HUES48 (cell line): Measurements from ENCODE around the gene LRBA.
"Not testable (repeated sequence)": the region's sequence is repeated elsewhere in the genome, so short reads cannot be mapped to it uniquely, and the experiment has no call there.

Experiments used
- H3K27ac ChIP-seq: one replicate; pipeline ENCODE4 v1.7.0; 2013; ENCODE audit warnings: low read depth, low read length, inconsistent platforms
- H3K27me3 ChIP-seq: 2 replicates; pipeline ENCODE4 v1.6.1; 2013; ENCODE audit warnings: mild to moderate bottlenecking, low read length; ENCODE audit not compliant: control insufficient read depth, insufficient read depth
- H3K36me3 ChIP-seq: 2 replicates; pipeline ENCODE4 v1.6.1; 2013; ENCODE audit warnings: low read length; ENCODE audit not compliant: control insufficient read depth, insufficient read depth
- H3K4me1 ChIP-seq: 2 replicates; pipeline ENCODE4 v1.6.1; 2013; ENCODE audit warnings: mild to moderate bottlenecking, low read length; ENCODE audit not compliant: control insufficient read depth, insufficient read depth
- H3K4me3 ChIP-seq: 2 replicates; pipeline ENCODE4 v1.5.1; 2013; ENCODE audit warnings: mild to moderate bottlenecking, low read depth, low read length
- H3K9ac ChIP-seq: 2 replicates; pipeline ENCODE4 v1.6.1; 2013; ENCODE audit warnings: mild to moderate bottlenecking, low read depth, low read length, moderate library complexity
- H3K9me3 ChIP-seq: 2 replicates; pipeline ENCODE4 v1.6.1; 2013; ENCODE audit warnings: low read length; ENCODE audit not compliant: control insufficient read depth, insufficient read depth

LRBA gene

DNA sequence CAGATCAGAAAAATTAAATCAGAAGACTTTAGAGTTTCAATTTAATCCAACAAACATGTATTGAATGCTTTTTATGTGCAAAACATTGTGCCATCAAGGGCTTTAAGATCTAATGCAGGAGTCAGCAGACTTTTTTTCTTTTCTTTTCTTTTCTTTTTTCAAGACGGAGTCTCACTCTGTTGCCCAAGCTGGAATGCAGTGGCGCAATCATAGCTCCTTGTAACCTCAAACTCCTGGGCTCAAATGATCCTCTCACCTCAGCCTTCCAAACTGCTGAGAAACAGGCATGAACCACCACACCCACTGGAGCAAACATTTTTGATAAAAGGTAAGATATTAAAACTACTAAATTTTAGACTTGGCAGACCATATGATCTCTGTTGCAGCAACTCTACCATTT is 24.6 kb upstream of the LRBA start:
- Histone ChIP-seq H3K4me1 (peaks cover 4% of the 10 kb centered on the region; the same call in 1 of the 2 replicates), H3K36me3 (no peaks in the 10 kb centered on the region), H3K4me3 (no peak overlapping the region), H3K27me3 (no peaks in the 10 kb centered on the region), H3K27ac (no peak overlapping the region), H3K9me3 (no peaks in the 10 kb centered on the region), H3K9ac (no peak overlapping the region)

DNA sequence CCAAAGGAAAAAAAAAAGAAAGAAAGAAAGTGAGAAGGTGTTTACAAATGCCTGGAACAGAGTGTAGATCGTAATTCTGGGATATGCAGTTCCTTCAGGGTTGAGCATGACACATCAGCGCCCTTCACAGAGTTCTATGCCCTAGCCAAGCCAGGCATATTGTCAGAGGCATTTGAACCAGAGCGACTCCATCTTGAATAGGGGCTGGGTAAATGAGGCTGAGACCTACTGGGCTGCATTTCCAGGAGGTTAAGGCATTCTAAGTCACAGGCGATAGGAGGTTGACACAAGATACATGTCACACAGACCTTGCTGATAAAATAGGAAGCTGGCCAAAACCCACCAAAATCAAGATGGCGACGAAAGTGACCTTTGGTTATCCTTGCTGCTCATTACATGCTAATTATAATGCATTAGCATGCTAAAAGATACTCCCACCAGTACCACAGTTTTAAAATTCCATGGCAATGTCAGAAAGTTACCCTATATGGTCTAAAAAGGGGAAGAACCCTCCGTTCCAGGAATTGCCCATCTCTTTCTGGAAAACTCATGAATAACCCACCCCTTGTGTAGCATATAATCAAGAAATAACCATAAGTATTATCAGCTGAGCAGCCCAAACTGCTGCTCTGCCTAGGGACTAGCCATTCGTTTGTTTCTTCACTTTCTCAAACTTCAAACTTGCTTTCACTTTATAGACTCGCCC is 23.5 kb upstream of the LRBA start:
- Histone ChIP-seq H3K36me3 (no peaks in the 10 kb centered on the region), H3K4me1 (peaks cover 4% of the 10 kb centered on the region; the same call in 1 of the 2 replicates), H3K27ac (no peak overlapping the region), H3K9me3 (no peaks in the 10 kb centered on the region), H3K4me3 (no peak overlapping the region), H3K27me3 (no peaks in the 10 kb centered on the region), H3K9ac (no peak overlapping the region)

DNA sequence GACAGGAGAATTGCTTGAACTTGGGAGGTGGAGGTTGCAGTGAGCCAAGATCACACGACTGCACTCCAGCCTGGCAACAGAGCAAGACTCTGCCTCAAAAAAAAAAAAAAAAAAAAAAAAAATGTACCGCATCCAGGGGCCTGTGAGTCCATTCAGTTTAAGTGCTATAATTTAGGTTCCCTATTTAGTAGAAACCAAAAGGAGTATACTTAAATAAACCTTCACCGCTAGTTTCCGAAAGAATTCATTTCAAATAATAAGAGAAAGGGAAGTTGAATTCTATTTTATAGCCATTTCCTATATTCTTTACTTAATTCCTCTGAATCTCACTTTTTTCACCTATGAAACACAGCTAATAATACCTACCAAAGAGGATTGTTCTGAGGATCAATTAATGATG is 20.8 kb upstream of the LRBA start:
- Histone ChIP-seq H3K36me3 (no peaks in the 10 kb centered on the region), H3K4me3 (no peak overlapping the region), H3K27ac (no peak overlapping the region), H3K9me3 (no peaks in the 10 kb centered on the region), H3K27me3 (no peaks in the 10 kb centered on the region), H3K9ac (no peak overlapping the region), H3K4me1 (peaks cover 7% of the 10 kb centered on the region; the same call in 1 of the 2 replicates)

DNA sequence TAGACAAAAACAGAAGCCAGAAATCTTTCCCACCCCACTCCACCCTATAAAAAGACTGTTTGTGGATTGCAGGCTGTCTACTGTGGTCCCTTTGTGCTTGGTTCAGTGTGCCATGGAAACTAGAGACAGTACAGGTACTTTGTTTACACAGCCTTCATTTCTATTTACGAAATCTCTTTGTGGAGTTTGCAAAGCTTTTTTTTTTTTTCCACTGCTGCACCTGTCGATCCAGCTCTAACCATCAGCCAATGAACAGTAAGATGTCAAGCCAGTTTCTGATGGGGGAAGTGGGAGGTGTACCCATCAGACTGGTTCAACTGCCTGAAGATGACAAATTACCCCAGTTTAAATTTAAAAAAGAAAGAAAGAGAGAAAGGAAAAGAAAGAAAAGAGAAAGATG is 20.2 kb upstream of the LRBA start:
- Histone ChIP-seq H3K36me3 (no peaks in the 10 kb centered on the region), H3K27ac (no peak overlapping the region), H3K4me1 (peaks cover 7% of the 10 kb centered on the region; the same call in 1 of the 2 replicates), H3K4me3 (no peak overlapping the region), H3K9ac (no peak overlapping the region), H3K27me3 (no peaks in the 10 kb centered on the region), H3K9me3 (no peaks in the 10 kb centered on the region)

DNA sequence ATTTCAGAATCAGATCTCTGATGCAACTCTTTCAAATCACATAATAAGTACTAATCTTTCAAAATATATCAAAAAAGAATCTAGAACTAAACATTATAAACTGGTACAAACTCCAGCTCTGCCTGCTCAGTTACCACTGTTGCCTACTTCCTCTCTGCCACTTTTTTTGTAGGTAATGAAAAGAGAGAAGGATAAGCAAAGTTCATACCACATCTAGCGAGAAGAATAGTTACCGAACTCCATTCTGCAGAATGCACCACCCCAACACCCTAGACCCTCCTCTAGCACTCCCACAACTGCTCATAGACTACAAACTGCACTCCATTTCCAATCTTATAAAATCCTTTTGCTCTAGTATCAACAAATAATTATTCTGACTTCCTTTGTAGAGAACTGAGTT is 19.7 kb upstream of the LRBA start:
- Histone ChIP-seq H3K27me3 (no peaks in the 10 kb centered on the region), H3K27ac (no peak overlapping the region), H3K4me1 (peaks cover 7% of the 10 kb centered on the region; the same call in 1 of the 2 replicates)

DNA sequence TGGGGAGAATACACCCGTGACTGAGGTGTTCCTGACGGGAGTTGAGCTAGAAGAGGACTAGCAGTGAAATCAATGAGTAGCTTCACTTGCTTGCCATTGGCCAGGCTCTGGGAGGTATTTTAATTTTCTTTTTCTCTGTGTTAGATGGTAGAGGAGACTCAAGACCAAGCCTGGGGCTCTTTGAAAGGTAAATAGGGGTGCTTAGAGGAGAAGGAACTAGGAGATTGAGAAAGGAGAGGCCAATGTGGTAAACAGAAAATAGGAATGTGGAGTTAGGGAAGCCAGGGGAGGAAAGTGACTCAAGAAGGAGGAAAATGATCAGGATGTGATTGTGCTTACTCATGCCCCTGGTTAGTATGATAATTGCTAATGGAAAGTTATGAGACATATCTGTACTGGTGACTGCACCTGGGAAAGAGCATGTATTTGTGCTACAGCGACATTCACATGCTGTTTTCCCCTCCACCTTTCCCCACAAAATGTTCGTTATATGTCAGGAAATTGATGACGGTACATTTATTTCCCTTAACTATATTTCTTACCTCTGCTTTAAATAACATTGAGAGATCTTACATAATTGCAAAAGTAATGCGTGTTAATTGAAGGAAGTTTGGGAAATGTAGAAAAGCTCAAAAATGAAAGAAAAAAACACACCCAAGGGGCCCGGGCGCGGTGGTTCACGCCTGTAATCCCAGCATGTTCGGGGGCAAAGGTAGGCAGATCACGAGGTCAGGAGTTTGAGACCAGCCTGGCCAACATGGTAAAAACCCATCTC is 16.9 kb upstream of the LRBA start:
- Histone ChIP-seq H3K4me3 (no peak overlapping the region), H3K9ac (no peak overlapping the region), H3K9me3 (no peaks in the 10 kb centered on the region), H3K36me3 (no peaks in the 10 kb centered on the region), H3K27ac (no peak overlapping the region), H3K27me3 (no peaks in the 10 kb centered on the region), H3K4me1 (peaks cover 7% of the 10 kb centered on the region; the same call in 1 of the 2 replicates)

More for the DNA sequence above, 19.7 kb upstream of the LRBA start:
- H3K9ac ChIP-seq = no peak overlapping the region
- H3K9me3 ChIP-seq = no peaks in the 10 kb centered on the region
- no peak overlapping the region for H3K4me3 ChIP-seq
- H3K36me3 ChIP-seq = no peaks in the 10 kb centered on the region

DNA sequence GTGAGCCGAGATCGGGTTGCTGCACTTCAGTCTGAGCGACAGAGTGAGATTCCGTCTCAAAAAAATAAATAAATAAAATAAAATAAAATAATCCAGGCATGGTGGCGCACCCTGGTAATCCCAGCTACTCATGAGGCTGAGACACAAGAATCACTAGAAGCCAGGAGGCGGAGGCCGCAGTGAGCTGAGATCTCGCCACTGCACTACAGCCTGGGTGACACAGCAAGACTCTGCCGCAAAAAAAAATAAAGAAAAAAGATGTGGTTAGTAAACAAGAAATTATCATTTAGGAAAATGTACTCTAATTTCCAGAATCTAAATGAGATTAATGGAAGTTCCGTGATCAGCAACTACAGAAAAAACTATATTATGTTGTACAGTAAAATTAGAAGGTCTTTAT is 14.5 kb upstream of the LRBA start:
- no peak overlapping the region for H3K4me3 ChIP-seq
- H3K27me3 ChIP-seq = no peaks in the 10 kb centered on the region
- H3K9me3 ChIP-seq = no peaks in the 10 kb centered on the region

DNA sequence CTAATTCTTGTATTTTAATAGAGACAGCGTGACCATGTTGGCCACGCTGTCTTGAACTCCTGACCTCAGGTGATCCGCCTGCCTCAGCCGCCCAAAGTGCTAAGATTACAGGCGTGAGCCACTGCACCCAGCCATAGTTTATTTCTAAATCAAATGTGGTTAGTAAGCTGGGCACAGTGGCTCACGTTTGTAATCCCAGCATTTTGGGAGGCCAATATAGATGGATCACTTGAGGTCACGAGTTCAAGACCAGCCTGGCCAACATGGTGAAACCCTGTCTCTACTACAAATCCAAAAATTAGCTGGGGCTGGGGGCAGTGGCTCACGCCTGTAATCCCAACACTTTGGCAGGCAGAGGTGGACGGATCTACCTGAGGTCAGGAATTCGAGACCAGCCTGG is 13.9 kb upstream of the LRBA start:
- not testable (repeated sequence) for H3K27me3 ChIP-seq, H3K4me1 ChIP-seq, H3K4me3 ChIP-seq, H3K36me3 ChIP-seq, H3K9me3 ChIP-seq, H3K27ac ChIP-seq, H3K9ac ChIP-seq

More for the DNA sequence above, 14.5 kb upstream of the LRBA start:
- Histone ChIP-seq H3K9ac (no peak overlapping the region), H3K27ac (no peak overlapping the region), H3K4me1 (0 out of 2 replicates have a peak, but pooled peaks cover 4% of the 10 kb centered on the region), H3K36me3 (no peaks in the 10 kb centered on the region)

DNA sequence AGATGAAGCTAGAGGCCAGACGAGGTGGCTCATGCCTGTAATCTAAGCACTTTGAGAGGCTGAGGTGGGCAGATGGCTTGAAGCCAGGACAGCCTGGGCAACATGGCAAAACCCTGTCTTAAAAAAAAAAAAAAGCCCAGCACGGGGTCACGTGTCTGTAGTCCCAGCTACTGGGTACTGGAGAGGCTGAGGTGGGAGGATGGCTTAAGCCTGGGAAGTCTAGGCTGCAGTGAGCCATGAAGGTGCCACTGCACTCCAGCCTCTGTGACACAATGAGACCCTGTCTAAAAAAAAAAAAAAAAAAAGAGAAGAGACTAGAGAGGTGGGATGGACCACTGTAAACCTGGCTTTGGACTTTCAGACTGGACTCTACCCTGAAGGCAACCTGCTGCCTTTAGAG is 10.7 kb upstream of the LRBA start:
- Histone ChIP-seq H3K4me1 (no peaks in the 10 kb centered on the region), H3K9ac (no peak overlapping the region), H3K27ac (no peak overlapping the region), H3K27me3 (no peaks in the 10 kb centered on the region), H3K36me3 (no peaks in the 10 kb centered on the region), H3K9me3 (no peaks in the 10 kb centered on the region), H3K4me3 (no peak overlapping the region)

DNA sequence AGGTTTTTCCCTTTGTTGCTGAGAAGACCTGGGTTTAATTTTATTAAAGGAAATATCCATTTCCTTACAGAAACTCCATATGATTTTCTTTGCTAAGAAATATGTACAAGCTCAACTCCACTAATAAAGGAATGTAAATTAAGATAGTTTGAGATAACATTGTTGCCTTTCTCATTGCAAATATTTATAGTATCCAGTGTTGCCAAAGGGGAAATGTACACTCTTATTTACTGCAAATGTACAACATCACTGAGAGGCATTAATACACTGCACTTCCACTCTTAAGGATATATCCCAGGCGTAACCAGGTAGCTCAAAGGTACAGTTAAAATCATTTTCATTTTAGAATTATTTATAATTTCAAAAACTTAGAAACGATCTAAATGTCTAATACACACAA is 7.5 kb upstream of the LRBA start:
- no peaks in the 10 kb centered on the region for H3K36me3 ChIP-seq
- no peak overlapping the region for H3K9ac ChIP-seq
- no peak overlapping the region for H3K27ac ChIP-seq
- H3K27me3 ChIP-seq = no peaks in the 10 kb centered on the region
- H3K4me1 ChIP-seq = no peaks in the 10 kb centered on the region
- no peak overlapping the region for H3K4me3 ChIP-seq
- H3K9me3 ChIP-seq = no peaks in the 10 kb centered on the region

DNA sequence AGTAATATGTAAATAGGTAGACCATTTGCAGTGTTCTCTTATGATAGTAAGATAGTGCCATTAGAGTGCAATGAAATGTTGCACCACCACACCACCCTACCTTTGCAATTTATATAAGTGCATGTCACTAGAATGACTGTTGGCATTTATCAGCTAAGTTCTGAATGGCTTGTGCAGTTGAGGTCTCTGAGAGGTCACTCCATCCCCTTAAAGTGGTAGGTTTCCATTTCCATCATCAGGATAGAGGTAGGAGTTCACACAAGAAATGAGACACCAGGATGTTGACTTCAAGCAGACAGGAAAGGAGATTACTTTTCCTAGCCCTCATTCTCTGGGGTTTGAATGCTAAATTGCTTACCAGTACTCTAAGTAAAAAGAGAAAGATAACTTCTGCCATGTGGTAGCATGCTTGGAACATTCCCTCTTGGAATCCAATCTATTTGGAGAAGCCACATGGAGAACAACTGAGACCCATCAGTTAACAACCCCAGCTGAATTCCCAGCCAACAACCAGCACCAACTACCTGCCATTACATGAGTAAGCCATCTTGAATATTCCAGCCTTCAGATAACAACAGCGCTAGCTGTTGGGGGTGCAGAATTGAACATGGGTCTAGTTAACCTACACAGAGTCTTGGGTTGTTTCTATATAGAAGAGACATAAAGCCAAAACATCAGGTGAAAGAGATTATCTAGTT is 6.7 kb upstream of the LRBA start:
- H3K27me3 ChIP-seq = no peaks in the 10 kb centered on the region
- no peaks in the 10 kb centered on the region for H3K36me3 ChIP-seq
- no peak overlapping the region for H3K4me3 ChIP-seq
- no peak overlapping the region for H3K27ac ChIP-seq
- H3K9ac ChIP-seq = no peak overlapping the region
- H3K9me3 ChIP-seq = no peaks in the 10 kb centered on the region
- H3K4me1 ChIP-seq = no peaks in the 10 kb centered on the region
